ENCODE data around the gene DDRGK1.

DDRGK1 gene

DNA sequence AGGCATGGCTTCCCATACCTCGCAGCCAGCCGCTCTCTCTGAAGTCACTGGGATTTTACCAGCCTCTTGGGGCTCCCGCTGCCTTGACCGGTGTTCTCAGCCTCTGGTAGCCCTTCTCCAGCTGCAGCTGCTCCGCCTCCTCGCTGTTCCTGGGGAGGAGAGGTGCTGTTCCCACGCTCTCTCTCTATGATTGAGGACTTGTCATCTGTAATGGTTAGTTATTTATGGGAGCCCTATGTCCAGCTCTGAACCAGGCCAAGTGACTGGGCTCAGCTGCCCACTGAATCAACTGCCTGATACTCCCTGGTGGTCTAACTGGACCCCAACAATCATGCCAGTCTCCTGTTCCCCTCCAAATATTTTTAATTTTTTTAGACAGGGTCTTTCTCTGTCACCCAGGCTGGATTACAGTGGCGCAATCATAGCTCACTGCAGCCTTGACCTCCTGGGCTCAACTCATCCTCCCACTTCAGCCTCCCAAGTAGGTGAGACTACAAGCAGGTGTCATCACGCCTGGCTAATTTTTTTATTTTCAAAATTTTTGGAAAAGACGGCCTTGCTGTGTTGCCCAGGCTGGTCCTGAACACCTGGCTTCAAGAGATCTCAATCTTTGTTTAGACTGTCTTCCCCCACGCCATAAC is 39.4 kb upstream of the DDRGK1 start:
- peaks cover 15% of the 10 kb centered on the region for H3K4me1 ChIP-seq (ENCODE audit: control insufficient read depth, insufficient read depth, low read length, poor library complexity, severe bottlenecking)
- H3K27ac ChIP-seq (ENCODE audit: low read depth, low read length, severe bottlenecking) = no peak overlapping the region
- H3K9me3 ChIP-seq (ENCODE audit: control insufficient read depth, low read length) = no peaks in the 10 kb centered on the region
- no peak overlapping the region for H3K4me3 ChIP-seq (ENCODE audit: extremely low read depth, insufficient read depth, low read length, poor library complexity, severe bottlenecking)
- WGBS, 2 experiments (ENCODE audit: insufficient coverage in 2 of 2) = 89 to 96% methylated on average over 4 to 7 of the region's 11 CpGs
- H3K36me3 ChIP-seq (ENCODE audit: control insufficient read depth, insufficient read depth, low read length) = no peaks in the 10 kb centered on the region

DNA sequence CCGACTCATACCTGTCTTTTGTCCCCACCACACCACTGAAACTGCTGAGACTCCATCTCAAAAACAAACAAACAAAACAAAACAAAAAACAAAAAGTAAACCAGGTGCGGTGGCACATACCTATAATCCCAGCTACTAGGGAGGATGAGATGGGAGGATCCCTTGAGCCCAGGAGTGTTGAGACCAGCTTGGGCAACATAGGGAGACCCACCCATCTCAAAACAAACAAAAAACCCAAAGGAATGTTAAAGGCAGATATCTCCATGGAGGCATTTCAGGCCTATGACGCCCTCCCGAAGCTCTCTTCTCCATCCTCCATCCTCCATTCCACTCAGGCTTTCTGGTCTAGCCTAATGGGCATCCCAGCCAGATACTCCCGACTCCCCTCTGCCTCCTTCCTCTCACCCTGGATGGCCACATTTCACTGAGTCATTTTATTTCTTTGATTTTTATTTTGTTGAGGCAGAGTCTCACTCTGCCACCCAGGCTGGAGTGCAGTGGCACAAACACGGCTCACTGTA is 37.8 kb upstream of the DDRGK1 start:
- no peaks in the 10 kb centered on the region for H3K36me3 ChIP-seq (ENCODE audit: control insufficient read depth, insufficient read depth, low read length)
- WGBS, 2 experiments (ENCODE audit: insufficient coverage in 2 of 2) = 80 to 82% methylated on average over 5 of the region's 6 CpGs
- H3K4me1 ChIP-seq (ENCODE audit: control insufficient read depth, insufficient read depth, low read length, poor library complexity, severe bottlenecking) = peaks cover 9% of the 10 kb centered on the region
- H3K4me3 ChIP-seq (ENCODE audit: extremely low read depth, insufficient read depth, low read length, poor library complexity, severe bottlenecking) = no peak overlapping the region
- H3K27ac ChIP-seq (ENCODE audit: low read depth, low read length, severe bottlenecking) = no peak overlapping the region
- no peaks in the 10 kb centered on the region for H3K9me3 ChIP-seq (ENCODE audit: control insufficient read depth, low read length)

DNA sequence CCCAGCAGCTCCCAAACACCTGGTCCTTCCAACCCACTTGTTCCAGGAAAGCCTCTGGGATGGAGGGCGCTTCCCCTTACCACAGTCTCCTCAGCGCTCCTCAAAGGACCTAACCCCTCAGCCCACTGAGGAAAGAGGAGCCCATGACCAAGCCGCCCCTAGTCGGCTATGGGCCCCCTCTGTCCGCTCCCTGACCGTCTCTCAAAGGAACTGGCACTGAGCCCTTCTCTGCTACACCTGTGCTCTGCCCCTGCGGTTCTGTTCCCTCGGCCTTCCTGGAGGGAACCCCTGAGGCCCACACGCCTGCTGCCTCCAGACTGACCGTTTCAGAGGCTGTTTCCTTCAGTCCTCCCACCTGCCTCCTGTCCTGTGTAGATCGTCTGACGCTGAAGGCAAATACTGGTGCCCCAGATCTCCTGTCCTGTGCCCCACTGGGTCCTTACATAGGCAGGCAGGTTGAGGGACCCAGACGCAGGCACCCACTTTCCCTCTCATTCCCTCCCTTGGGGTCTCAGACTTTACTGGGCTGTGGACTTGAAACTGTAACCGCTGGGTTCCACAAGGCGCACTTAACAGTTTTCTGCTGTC is 36.4 kb upstream of the DDRGK1 start:
- H3K4me3 ChIP-seq (ENCODE audit: extremely low read depth, insufficient read depth, low read length, poor library complexity, severe bottlenecking) = peak overlapping the region; percentile 66
- no peaks in the 10 kb centered on the region for H3K9me3 ChIP-seq (ENCODE audit: control insufficient read depth, low read length)
- H3K27ac ChIP-seq (ENCODE audit: low read depth, low read length, severe bottlenecking) = no peak overlapping the region
- H3K4me1 ChIP-seq (ENCODE audit: control insufficient read depth, insufficient read depth, low read length, poor library complexity, severe bottlenecking) = peaks cover 9% of the 10 kb centered on the region
- WGBS, 2 experiments (ENCODE audit: insufficient coverage in 2 of 2) = 90 to 92% methylated on average over 13 to 14 of the region's 15 CpGs
- no peaks in the 10 kb centered on the region for H3K36me3 ChIP-seq (ENCODE audit: control insufficient read depth, insufficient read depth, low read length)

DNA sequence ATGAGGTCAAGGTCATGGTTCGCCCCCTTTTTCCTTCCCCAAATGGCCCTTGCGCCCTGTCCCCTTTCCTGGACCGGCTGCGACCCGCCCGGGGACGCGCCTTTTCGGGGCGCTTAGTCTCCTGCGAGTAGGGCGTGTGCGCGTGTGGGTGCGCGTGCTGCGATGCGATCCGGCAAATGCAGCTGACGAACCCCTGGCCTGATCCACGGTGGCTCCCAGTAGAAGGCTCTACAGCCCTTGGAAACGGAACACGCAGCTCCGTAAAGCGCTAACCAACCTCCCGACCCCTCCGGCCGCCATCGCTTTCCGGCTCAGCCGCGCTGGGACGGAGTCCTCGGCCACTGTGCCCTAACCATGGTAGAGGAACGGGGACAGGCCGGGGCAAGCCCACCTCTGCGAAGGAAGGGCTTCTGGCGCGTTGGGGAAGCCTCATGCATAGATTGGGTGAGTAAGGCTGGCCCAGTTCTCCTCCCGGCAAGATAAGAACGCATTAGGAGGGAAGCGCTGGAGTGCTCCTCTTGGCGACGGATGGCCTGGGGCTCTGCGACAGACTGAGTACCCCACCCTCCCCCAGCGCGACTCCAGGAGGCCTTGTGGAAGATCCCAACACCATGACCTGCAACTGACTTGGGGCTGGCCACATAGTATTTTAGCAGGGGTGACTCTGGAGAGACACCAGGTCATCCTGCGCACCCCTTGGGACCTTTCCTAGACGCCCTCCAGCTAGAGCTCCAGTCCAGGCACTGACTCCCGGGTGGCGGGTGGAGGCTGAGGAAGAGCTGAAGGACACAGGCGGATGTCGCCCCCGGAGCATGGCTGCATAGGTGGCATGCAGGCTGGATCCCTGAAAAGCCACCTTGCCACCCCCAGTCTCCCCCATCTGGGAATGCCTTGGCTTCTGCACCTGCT is 35.6 kb upstream of the DDRGK1 start:
- Histone ChIP-seq H3K4me1 (ENCODE audit: control insufficient read depth, insufficient read depth, low read length, poor library complexity, severe bottlenecking) (peaks cover 9% of the 10 kb centered on the region), H3K4me3 (ENCODE audit: extremely low read depth, insufficient read depth, low read length, poor library complexity, severe bottlenecking) (peak overlapping the region; percentile 66), H3K27ac (ENCODE audit: low read depth, low read length, severe bottlenecking) (no peak overlapping the region), H3K9me3 (ENCODE audit: control insufficient read depth, low read length) (no peaks in the 10 kb centered on the region), H3K36me3 (ENCODE audit: control insufficient read depth, insufficient read depth, low read length) (no peaks in the 10 kb centered on the region)
- 17% methylated on average over 34 to 43 of the region's 54 CpGs for WGBS, 2 experiments (ENCODE audit: insufficient coverage in 2 of 2)

DNA sequence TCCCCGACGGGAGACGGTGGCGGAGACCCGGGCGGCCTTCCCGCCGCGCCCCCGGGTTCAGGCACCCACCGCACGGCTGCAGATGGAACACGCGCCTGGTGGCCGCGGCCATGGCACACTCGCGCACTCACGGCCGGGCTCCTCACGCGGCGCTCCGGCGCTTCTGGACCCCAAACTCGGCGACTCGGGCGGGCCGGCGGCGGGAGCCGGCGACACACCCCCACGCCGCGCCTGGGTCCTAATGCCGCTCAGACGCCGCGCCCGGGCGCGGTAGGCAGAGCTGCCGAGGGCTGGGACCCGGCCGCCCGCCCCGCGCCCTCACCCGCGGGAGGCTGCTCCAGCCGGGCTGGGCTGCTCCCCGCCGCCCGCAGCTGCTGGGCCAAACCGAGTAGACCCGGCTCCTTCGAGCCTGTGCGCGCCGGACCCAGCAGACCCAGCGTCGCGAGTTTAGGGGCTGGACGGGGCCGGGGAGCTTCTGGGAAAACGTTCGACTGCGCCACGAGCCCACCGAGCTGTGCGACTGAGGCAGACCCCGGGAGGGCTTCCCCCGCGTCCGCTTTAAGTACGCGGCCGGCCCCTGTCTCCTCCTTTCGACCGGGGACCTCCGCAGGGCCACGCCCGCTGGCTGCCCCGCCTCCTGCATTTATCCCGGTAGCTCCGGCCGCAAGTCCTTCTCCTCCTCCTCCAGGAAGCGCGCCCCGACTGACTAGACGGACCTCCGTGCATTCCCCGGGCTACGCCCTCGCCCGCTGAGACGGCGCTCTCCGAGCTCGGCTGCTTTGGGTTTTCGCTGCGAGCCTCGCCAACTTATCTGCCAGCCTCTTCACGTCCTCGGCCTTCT is 34.8 kb upstream of the DDRGK1 start, which contains the start of gene SLC4A11:
TSS of gene SLC4A11 (minus strand) at position 165 of the 841 bp plus-strand sequence. CDS start at position 112, 53 bp downstream.
- Histone ChIP-seq H3K36me3 (ENCODE audit: control insufficient read depth, insufficient read depth, low read length) (no peaks in the 10 kb centered on the region), H3K4me3 (ENCODE audit: extremely low read depth, insufficient read depth, low read length, poor library complexity, severe bottlenecking) (peak within 1 kb of the TSS; percentile 66), H3K9me3 (ENCODE audit: control insufficient read depth, low read length) (no peaks in the 10 kb centered on the region), H3K4me1 (ENCODE audit: control insufficient read depth, insufficient read depth, low read length, poor library complexity, severe bottlenecking) (peaks cover 9% of the 10 kb centered on the region), H3K27ac (ENCODE audit: low read depth, low read length, severe bottlenecking) (no peak within 1 kb of the TSS)
- 0% methylated on average over 76 to 99 of the region's 107 CpGs for WGBS, 2 experiments (ENCODE audit: insufficient coverage in 2 of 2)

DNA sequence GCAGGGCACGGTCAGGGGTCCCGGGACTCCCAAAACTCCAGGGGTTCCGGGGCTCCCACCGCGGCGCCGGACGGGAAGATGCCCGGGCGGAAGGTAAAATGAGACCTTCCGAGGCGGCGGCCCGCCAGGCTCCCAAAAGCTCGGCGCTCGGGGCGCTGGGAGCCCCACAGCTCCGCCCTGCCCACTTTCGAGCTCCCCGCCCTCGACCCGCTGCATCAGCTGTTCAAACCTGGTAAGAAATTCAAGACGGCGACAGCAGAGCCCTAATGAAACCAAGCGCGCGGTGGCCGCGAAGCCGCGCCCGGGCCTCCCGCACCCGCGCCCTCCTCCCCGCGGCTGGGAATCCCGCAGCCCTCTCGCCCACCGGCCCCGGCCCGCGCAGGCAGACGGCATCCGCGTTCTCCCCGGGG is 34.1 kb upstream of the DDRGK1 start:
- Histone ChIP-seq H3K27ac (ENCODE audit: low read depth, low read length, severe bottlenecking) (no peak overlapping the region), H3K4me1 (ENCODE audit: control insufficient read depth, insufficient read depth, low read length, poor library complexity, severe bottlenecking) (peaks cover 9% of the 10 kb centered on the region), H3K4me3 (ENCODE audit: extremely low read depth, insufficient read depth, low read length, poor library complexity, severe bottlenecking) (peak overlapping the region; percentile 66), H3K9me3 (ENCODE audit: control insufficient read depth, low read length) (no peaks in the 10 kb centered on the region), H3K36me3 (ENCODE audit: control insufficient read depth, insufficient read depth, low read length) (no peaks in the 10 kb centered on the region)
- 0 to 1% methylated on average over 30 to 48 of the region's 48 CpGs for WGBS, 2 experiments (ENCODE audit: insufficient coverage in 2 of 2)

DNA sequence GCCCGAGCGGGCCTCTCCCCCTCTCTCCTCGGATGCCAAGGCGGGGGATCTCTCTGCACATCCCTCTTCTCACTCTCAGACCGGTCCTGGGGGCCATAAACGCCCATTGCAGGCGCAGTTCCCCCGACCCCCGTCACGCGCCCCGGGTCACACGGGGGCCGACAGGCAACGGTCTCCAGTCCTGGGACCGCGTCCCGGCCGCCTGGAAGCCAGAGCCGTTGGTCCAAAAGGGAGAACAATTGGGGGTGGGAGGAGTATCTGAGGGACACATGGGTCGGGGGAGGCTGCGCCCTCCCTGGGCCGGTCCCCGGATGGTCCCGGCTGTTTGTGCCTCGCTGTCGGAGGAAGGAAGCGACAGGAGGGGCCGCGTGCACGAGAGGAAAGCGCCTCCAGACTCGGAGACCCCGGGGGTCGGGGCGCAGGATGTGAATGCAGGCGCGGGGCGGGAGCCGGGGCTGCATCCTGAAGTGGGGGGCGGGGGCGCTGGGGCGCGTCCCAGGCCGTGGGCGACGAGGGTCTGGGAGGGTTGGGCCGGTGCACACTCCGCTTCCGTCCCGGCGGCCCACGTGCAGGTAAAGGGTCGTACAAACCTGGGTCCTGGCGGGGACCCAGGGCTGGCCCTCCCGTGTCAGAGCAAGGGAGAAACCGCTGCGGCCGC is 33.6 kb upstream of the DDRGK1 start:
- Histone ChIP-seq H3K4me3 (ENCODE audit: extremely low read depth, insufficient read depth, low read length, poor library complexity, severe bottlenecking) (peak overlapping the region; percentile 66), H3K27ac (ENCODE audit: low read depth, low read length, severe bottlenecking) (no peak overlapping the region), H3K4me1 (ENCODE audit: control insufficient read depth, insufficient read depth, low read length, poor library complexity, severe bottlenecking) (peaks cover 9% of the 10 kb centered on the region), H3K36me3 (ENCODE audit: control insufficient read depth, insufficient read depth, low read length) (no peaks in the 10 kb centered on the region), H3K9me3 (ENCODE audit: control insufficient read depth, low read length) (no peaks in the 10 kb centered on the region)
- 2% methylated on average over 45 to 53 of the region's 59 CpGs for WGBS, 2 experiments (ENCODE audit: insufficient coverage in 2 of 2)

DNA sequence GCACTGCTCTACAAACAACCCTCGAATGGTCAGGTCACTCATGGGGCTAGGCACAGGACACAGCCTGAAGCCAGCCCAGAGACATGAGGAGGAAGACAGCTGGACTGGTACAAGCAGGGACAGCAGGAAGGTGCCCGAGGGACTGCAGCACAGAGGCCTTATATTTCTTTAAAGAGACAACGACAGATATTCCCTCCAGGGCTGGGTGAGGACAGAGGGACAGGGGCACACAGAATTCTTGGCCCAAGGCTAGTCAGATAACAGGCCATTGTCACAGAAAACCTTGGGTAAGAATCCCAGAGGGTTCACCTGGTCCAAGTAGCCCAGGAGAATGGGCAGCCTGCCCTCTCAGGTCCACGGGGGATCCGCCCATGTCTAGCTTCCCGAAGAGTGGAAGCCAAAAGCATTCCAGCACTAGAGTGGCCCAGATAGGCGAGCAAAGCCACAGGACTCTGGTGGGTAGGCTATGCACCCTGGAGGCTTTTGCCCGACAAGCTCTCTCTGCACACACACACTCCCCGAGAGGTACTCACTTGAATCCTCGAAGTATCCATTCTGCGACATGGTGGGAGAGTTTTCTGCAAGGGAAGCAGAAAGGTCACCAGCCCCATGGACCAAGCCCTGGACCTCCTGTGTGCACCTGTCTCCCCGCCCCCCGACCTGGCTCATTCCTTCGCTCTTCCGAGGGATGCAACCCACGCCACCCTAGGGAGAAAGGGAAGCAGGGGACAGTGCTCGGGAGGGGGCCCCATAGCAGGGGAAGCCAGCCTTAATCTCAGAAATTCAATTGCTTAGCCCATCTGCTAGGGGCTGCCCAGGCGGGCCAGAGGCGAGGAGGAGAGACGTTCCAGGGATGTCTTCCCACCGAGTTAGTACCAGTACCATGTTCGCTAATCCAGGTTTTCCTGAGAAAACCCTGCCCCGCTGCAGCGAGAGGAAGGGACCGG is 32.8 kb upstream of the DDRGK1 start:
- 50 to 63% methylated on average over 11 to 22 of the region's 25 CpGs for WGBS, 2 experiments (ENCODE audit: insufficient coverage in 2 of 2)
- H3K4me3 ChIP-seq (ENCODE audit: extremely low read depth, insufficient read depth, low read length, poor library complexity, severe bottlenecking) = peak overlapping the region; percentile 66
- H3K36me3 ChIP-seq (ENCODE audit: control insufficient read depth, insufficient read depth, low read length) = no peaks in the 10 kb centered on the region
- H3K27ac ChIP-seq (ENCODE audit: low read depth, low read length, severe bottlenecking) = no peak overlapping the region
- H3K4me1 ChIP-seq (ENCODE audit: control insufficient read depth, insufficient read depth, low read length, poor library complexity, severe bottlenecking) = peaks cover 9% of the 10 kb centered on the region
- H3K9me3 ChIP-seq (ENCODE audit: control insufficient read depth, low read length) = no peaks in the 10 kb centered on the region

DNA sequence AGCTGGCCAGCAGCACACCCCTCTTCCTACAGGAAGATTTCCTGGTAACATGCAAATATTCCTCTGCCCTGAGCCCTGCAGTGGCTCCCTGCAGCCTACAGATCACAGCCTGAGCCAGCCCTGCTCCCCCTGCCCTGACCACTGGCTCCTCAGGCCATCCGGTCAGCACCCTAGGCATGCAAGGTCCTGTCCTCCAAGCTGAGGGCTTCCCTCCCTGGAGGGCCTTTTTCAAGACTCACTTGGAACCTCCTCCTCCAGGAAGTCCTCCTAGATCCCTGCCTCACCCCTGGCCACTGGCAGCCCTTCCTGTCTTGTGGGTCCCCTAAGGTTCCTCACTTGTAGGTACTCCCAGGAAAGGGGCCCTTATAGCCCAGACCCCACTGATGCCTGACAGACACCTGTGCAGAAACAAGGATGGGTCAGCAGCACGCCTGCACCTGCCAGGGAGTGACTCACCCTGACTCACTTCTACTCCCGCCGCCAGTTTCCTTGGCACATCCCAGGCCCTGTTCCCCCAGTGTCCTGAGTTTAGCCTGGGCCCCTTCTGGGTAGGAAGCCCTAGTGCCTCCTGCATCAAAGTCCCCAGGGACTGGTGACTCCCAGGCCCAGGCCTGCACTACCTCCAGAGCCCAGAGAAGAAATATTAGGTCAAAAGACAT is 31.3 kb upstream of the DDRGK1 start:
- H3K27ac ChIP-seq (ENCODE audit: low read depth, low read length, severe bottlenecking) = no peak overlapping the region
- no peaks in the 10 kb centered on the region for H3K36me3 ChIP-seq (ENCODE audit: control insufficient read depth, insufficient read depth, low read length)
- H3K4me3 ChIP-seq (ENCODE audit: extremely low read depth, insufficient read depth, low read length, poor library complexity, severe bottlenecking) = no peak overlapping the region
- peaks cover 6% of the 10 kb centered on the region for H3K4me1 ChIP-seq (ENCODE audit: control insufficient read depth, insufficient read depth, low read length, poor library complexity, severe bottlenecking)
- H3K9me3 ChIP-seq (ENCODE audit: control insufficient read depth, low read length) = no peaks in the 10 kb centered on the region
- WGBS, 2 experiments (ENCODE audit: insufficient coverage in 2 of 2) = 75 to 83% methylated on average over 2 to 4 of the region's 4 CpGs

Measured in mesodermal cell (in vitro differentiated cells).